ENCODE results near the gene NHERF1. TPM values are rescaled to one million over a fixed set of nuclear protein-coding genes. Genes with fewer than 3 reads are reported as not detected.

The NHERF1 gene
- total and polyA plus RNA-seq, 2 donors from 2014 or later: 71.3 to 448 TPM

GRCh38 chr17:74749279-74750038, 1.0 kb downstream of the NHERF1 start:
- no peaks in the 10 kb centered on the region for H3K27me3 ChIP-seq (ENCODE audit: control insufficient read depth, insufficient read depth, low read length)
- H3K36me3 ChIP-seq (ENCODE audit: control insufficient read depth in 2 of 3, insufficient read depth in 3 of 3, low read length in 3 of 3): peaks cover 0 to 3% (median 0%) of the 10 kb centered on the region in 3 donors
- no peak for TF ChIP-seq CTCF (IDR thresholded peaks at IDR 0.05; ENCODE audit: borderline replicate concordance, extremely low read depth, insufficient read depth)
- no peak for FAIRE-seq
- peak; percentile 76 to 89 (median 85) for DNase-seq
- intact Hi-C loops (cut with DNase I): loop anchor here (10.0 kb wide), 1 partner anchor 115 kb away; no protein-coding TSS in a partner anchor
- peak overlapping the region; percentile 82 to 91 for H3K27ac ChIP-seq (ENCODE audit: low read depth in 2 of 2, low read length in 2 of 2)
- no peaks in the 10 kb centered on the region for H3K9me3 ChIP-seq (ENCODE audit: control insufficient read depth in 2 of 3, insufficient read depth in 1 of 3, low read length in 3 of 3)
- H3K9ac ChIP-seq (ENCODE audit: low read length in 3 of 3): peak overlapping the region; percentile 37 to 87 (median 83)
- H3K4me1 ChIP-seq (ENCODE audit: control insufficient read depth in 2 of 3, insufficient read depth in 2 of 3, low read depth in 1 of 3, low read length in 3 of 3): peaks cover 3 to 43% (median 10%) of the 10 kb centered on the region in 3 donors
- peak overlapping the region; percentile 42 to 84 (median 75) for H3K4me3 ChIP-seq (ENCODE audit: low read length in 3 of 3)

GRCh38 chr17:74750039-74750326, 1.6 kb downstream of the NHERF1 start:
- peaks cover 0 to 3% (median 2%) of the 10 kb centered on the region in 3 donors for H3K36me3 ChIP-seq (ENCODE audit: control insufficient read depth in 2 of 3, insufficient read depth in 3 of 3, low read length in 3 of 3)
- H3K27me3 ChIP-seq (ENCODE audit: control insufficient read depth, insufficient read depth, low read length): no peaks in the 10 kb centered on the region
- no peaks in the 10 kb centered on the region for H3K9me3 ChIP-seq (ENCODE audit: control insufficient read depth in 2 of 3, insufficient read depth in 1 of 3, low read length in 3 of 3)
- intact Hi-C loops (cut with DNase I): no loop called here
- peak overlapping the region; percentile 42 to 84 (median 75) for H3K4me3 ChIP-seq (ENCODE audit: low read length in 3 of 3)
- TF ChIP-seq CTCF (IDR thresholded peaks at IDR 0.05; ENCODE audit: borderline replicate concordance, extremely low read depth, insufficient read depth): no peak
- FAIRE-seq: no peak
- no peak for DNase-seq
- H3K4me1 ChIP-seq (ENCODE audit: control insufficient read depth in 2 of 3, insufficient read depth in 2 of 3, low read depth in 1 of 3, low read length in 3 of 3): peaks cover 3 to 42% (median 10%) of the 10 kb centered on the region in 3 donors
- peak overlapping the region; percentile 37 to 83 (median 39) for H3K9ac ChIP-seq (ENCODE audit: low read length in 3 of 3)
- peak overlapping the region; percentile 82 to 91 for H3K27ac ChIP-seq (ENCODE audit: low read depth in 2 of 2, low read length in 2 of 2)

- intact Hi-C loops (cut with DNase I): no loop called here
- no peak for FAIRE-seq
- H3K27me3 ChIP-seq (ENCODE audit: control insufficient read depth, insufficient read depth, low read length): no peaks in the 10 kb centered on the region
- peak in 2 of 5 donors; percentile 32 to 55 for DNase-seq
- H3K4me3 ChIP-seq (ENCODE audit: low read length in 3 of 3): peak overlapping the region; percentile 42 to 84 (median 75)
- peak overlapping the region; percentile 82 to 91 for H3K27ac ChIP-seq (ENCODE audit: low read depth in 2 of 2, low read length in 2 of 2)
- peak overlapping the region; percentile 37 to 83 (median 37) for H3K9ac ChIP-seq (ENCODE audit: low read length in 3 of 3)
- peaks cover 3 to 45% (median 13%) of the 10 kb centered on the region in 3 donors for H3K4me1 ChIP-seq (ENCODE audit: control insufficient read depth in 2 of 3, insufficient read depth in 2 of 3, low read depth in 1 of 3, low read length in 3 of 3)
- H3K9me3 ChIP-seq (ENCODE audit: control insufficient read depth in 2 of 3, insufficient read depth in 1 of 3, low read length in 3 of 3): no peaks in the 10 kb centered on the region
- peaks cover 0 to 3% (median 2%) of the 10 kb centered on the region in 3 donors for H3K36me3 ChIP-seq (ENCODE audit: control insufficient read depth in 2 of 3, insufficient read depth in 3 of 3, low read length in 3 of 3)
- no peak for TF ChIP-seq CTCF (IDR thresholded peaks at IDR 0.05; ENCODE audit: borderline replicate concordance, extremely low read depth, insufficient read depth)
Measured at GRCh38 chr17:74750327-74751069, 2.1 kb downstream of the NHERF1 start.
